Measurements from ENCODE around the gene KYNU. TPM values are rescaled to one million over a fixed set of nuclear protein-coding genes. Genes with fewer than 3 reads are reported as not detected.

The KYNU gene
- total RNA-seq, 6 experiments from 2014 or later = 37.0 to 47.5 (median 40.7) TPM

DNA sequence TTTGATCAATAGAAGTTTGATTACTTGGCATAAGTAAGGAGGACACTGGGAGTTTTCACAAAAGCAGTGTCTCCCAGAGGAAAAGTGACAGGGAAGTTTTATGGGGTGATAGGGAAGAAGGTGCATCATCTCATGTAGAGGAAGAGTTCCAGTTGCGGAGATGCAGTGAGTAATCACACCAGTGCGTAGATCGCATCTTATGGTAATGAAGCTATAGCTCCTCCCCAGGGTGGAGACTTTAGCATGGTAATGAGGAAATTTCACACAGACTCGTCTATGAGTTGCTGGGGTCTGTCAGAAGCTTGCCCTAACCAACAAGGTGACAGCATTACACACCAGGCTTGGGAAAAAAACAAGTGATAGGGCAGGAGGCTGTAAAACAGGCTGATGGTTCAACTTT, 49.0 kb downstream of the KYNU start:
- DNase-seq (no peak), ATAC-seq (no peak)
- no peak for TF ChIP-seq POLR2A (IDR thresholded peaks at IDR 0.05)
- TF ChIP-seq, protein P1, sequence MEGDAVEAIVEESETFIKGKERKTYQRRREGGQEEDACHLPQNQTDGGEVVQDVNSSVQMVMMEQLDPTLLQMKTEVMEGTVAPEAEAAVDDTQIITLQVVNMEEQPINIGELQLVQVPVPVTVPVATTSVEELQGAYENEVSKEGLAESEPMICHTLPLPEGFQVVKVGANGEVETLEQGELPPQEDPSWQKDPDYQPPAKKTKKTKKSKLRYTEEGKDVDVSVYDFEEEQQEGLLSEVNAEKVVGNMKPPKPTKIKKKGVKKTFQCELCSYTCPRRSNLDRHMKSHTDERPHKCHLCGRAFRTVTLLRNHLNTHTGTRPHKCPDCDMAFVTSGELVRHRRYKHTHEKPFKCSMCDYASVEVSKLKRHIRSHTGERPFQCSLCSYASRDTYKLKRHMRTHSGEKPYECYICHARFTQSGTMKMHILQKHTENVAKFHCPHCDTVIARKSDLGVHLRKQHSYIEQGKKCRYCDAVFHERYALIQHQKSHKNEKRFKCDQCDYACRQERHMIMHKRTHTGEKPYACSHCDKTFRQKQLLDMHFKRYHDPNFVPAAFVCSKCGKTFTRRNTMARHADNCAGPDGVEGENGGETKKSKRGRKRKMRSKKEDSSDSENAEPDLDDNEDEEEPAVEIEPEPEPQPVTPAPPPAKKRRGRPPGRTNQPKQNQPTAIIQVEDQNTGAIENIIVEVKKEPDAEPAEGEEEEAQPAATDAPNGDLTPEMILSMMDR (IDR thresholded peaks at IDR 0.05) = no peak
- no peaks in the 10 kb centered on the region for H3K27me3 ChIP-seq
- H3K36me3 ChIP-seq = peaks cover 0 to 4% (median 0%) of the 10 kb centered on the region in 4 donors
- no peaks in the 10 kb centered on the region for H3K4me1 ChIP-seq
- no peaks in the 10 kb centered on the region for H3K9me3 ChIP-seq
- H3K27ac ChIP-seq = no peak overlapping the region
- 88% methylated on average over 3 of the region's 4 CpGs for WGBS (ENCODE audit: insufficient coverage, low coverage, low lambda C conversion rate, missing lambda C conversion rate)
- H3K4me3 ChIP-seq = no peak overlapping the region
- intact Hi-C loops (cut with DNase I) = no loop called here

DNA sequence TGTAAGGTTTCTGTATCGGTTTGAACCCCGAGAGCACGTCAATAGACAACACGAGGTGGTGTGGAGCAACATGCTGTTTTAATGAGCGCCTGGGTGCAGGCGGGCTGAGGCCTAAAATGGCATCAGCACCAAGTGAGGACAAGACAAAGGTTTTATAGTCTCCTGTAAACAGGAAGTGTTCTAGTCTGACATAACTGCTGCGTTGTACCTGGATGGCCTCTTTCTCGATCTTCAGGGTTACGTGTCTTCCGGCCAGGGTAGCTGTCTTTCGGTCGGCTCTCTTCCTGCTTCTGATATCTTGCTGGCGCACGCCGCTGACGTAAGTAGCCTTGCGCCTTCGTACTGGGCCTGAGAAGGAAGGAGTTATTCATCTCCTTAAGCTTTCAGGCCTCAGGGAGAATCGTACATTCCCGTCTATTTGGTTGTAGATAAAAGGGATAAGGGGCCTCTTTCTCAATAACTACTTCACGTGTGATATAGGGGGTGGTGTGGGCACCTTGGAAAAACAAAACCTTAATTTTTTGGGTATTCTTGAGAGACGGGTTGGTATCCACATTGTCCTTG, 53.5 kb downstream of the KYNU start:
- H3K27ac ChIP-seq = no peak overlapping the region
- TF ChIP-seq, protein P1 (IDR thresholded peaks at IDR 0.05) = no peak
- TF ChIP-seq POLR2A (IDR thresholded peaks at IDR 0.05) = no peak
- DNase-seq (no peak), ATAC-seq (no peak)
- H3K9me3 ChIP-seq = no peaks in the 10 kb centered on the region
- H3K36me3 ChIP-seq = peaks cover 0 to 4% (median 0%) of the 10 kb centered on the region in 4 donors
- 91% methylated on average over 19 of the region's 22 CpGs for WGBS (ENCODE audit: insufficient coverage, low coverage, low lambda C conversion rate, missing lambda C conversion rate)
- H3K4me1 ChIP-seq = no peaks in the 10 kb centered on the region
- intact Hi-C loops (cut with DNase I) = no loop called here
- no peak overlapping the region for H3K4me3 ChIP-seq
- no peaks in the 10 kb centered on the region for H3K27me3 ChIP-seq

DNA sequence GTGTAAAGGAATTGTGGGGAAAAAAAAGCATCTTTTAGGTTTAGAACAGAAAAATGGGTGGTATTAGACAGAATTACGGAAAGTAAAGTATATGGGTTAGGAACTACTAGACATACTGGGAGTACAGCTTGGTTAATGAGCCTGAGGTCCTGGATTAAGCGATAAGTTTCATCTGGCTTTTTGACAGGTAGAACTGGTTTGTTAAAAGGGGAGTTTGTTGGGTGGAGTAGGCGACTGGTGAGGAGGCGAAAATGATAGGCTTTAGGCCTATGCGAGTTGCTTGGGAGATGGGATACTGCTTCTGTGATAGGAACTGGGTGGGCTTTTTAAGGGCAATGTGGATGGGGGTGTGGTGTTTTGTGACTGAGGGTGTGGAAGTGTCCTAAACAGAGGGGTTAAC, 56.5 kb downstream of the KYNU start:
- 94% methylated on average over 5 of the region's 5 CpGs for WGBS (ENCODE audit: insufficient coverage, low coverage, low lambda C conversion rate, missing lambda C conversion rate)

DNA sequence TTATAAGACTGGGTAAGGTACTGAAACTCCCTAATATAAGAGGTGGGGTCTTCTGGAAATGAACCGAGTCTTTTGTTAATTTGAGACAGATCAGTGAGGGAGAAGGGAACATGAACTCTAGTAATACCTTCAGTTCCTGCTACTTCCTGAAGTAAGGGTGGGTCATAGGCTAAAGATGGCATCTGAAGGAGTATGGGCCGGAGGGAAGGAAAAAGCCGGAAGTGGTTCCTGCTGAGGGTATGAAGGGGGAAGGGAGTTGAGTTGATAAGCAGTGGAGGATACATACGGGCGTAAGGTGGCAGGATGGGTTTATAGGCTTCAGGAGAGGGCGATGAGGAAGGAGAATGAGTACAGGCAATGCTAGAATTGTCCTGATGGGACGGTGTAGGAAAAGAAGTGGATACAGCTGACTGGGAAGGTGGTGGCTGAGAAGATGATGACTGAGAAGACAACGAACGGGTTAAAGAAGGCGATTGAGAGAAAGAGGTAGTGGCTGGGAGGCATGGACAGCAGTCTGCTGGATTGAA, 58.2 kb downstream of the KYNU start:
- H3K4me3 ChIP-seq = no peak overlapping the region
- H3K36me3 ChIP-seq = peaks cover 0 to 2% (median 0%) of the 10 kb centered on the region in 4 donors
- TF ChIP-seq, protein P1 (IDR thresholded peaks at IDR 0.05) = no peak
- TF ChIP-seq POLR2A (IDR thresholded peaks at IDR 0.05) = no peak
- DNase-seq (no peak), ATAC-seq (no peak)
- 81% methylated on average over 10 of the region's 10 CpGs for WGBS (ENCODE audit: insufficient coverage, low coverage, low lambda C conversion rate, missing lambda C conversion rate)
- no peaks in the 10 kb centered on the region for H3K4me1 ChIP-seq
- intact Hi-C loops (cut with DNase I) = no loop called here
- no peaks in the 10 kb centered on the region for H3K9me3 ChIP-seq
- no peaks in the 10 kb centered on the region for H3K27me3 ChIP-seq
- no peak overlapping the region for H3K27ac ChIP-seq

More for the DNA sequence above, 56.5 kb downstream of the KYNU start:
- Histone ChIP-seq H3K9me3 (no peaks in the 10 kb centered on the region), H3K27ac (no peak overlapping the region), H3K27me3 (no peaks in the 10 kb centered on the region), H3K4me3 (no peak overlapping the region), H3K36me3 (peaks cover 0 to 2% (median 0%) of the 10 kb centered on the region in 4 donors), H3K4me1 (no peaks in the 10 kb centered on the region)
- intact Hi-C loops (cut with DNase I) = no loop called here
- ATAC-seq (no peak), DNase-seq (no peak)
- TF ChIP-seq POLR2A (IDR thresholded peaks at IDR 0.05) = no peak

DNA sequence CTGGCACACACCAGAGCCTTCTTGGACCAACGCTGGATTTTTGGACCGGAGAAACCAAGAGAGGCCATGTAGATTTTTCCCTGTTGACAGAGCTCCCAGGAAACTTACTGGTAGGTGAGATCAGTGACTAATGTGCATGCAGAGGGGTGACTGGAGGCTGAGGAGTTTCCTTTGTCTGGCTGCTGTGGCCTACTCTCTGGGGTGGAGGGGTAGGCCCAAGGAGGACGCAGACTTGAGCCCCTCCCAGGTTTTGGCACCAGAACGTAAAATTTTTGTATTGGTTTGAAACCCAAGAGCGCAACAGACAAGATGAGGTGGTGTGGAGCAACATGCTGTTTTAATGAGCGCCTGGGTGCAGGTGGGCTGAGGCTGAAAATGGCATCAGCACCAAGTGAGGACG, 59.2 kb downstream of the KYNU start:
- Histone ChIP-seq H3K27ac (no peak overlapping the region), H3K4me3 (no peak overlapping the region), H3K36me3 (peaks cover 0 to 2% (median 0%) of the 10 kb centered on the region in 4 donors), H3K9me3 (no peaks in the 10 kb centered on the region), H3K4me1 (no peaks in the 10 kb centered on the region), H3K27me3 (no peaks in the 10 kb centered on the region)
- no peak for TF ChIP-seq POLR2A (IDR thresholded peaks at IDR 0.05)
- TF ChIP-seq, protein P1 (IDR thresholded peaks at IDR 0.05) = no peak
- DNase-seq = no peak
- ATAC-seq = peak in 1 of 4 donors; percentile 14
- 81% methylated on average over 5 of the region's 7 CpGs for WGBS (ENCODE audit: insufficient coverage, low coverage, low lambda C conversion rate, missing lambda C conversion rate)
- intact Hi-C loops (cut with DNase I) = no loop called here
